ENCODE measurements around the gene PARN.
"Not testable (repeated sequence)": the region's sequence is repeated elsewhere in the genome, so short reads cannot be mapped to it uniquely, and the experiment has no call there.

PARN gene

GRCh38 chr16:14564323-14564722 lies 65.7 kb downstream of the PARN start:
- TF ChIP-seq TAF1 (IDR thresholded peaks at IDR 0.05; ENCODE audit: borderline replicate concordance, low read depth, low read length): no peak
- no peak for TF ChIP-seq POLR2AphosphoS5 (IDR thresholded peaks at IDR 0.05; ENCODE audit: low read depth, low read length)
- no peak for TF ChIP-seq POLR2A (IDR thresholded peaks at IDR 0.05; ENCODE audit: low read depth, low read length)
- DNase-seq (ENCODE audit: insufficient read length) (no peak), FAIRE-seq (no peak)

DNA sequence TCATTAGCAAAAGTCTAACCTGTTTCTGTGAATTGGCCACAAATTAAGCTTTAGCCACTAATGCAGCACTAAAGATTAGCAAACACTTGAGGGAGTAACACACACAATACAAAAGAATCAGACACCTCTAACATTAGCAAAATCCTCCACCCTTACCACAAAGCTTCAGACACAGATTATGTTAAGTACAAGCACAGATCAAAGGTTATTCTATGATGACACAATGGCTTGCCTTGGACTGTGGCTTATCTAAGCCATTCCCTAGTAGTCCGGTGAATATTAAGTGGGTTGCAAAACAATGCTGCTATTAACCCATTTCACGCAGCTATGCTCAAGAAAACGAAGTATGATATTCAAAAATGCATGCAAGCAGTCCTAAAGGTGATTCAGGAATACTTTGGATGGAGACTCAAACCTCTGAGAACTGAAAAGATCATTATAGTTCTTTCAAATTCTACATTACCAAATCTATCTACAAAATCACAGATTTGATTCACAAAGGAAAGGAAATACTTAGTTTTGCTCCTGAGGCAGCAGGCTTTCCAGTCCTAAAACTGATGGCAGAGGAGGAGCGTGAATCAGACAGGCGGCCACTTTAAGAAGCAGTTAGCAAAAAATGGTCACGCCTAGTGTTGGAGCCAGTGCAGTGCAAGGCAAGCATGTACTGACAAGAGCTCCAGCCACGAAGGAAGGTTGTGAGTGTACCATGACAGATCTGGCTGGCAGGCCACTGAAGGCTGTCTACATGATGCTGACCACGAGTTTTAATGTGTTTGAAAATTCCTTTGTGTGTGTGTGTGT lies 67.2 kb downstream of the PARN start:
- no peak for DNase-seq (ENCODE audit: insufficient read length)
- TF ChIP-seq TAF1 (IDR thresholded peaks at IDR 0.05; ENCODE audit: borderline replicate concordance, low read depth, low read length): no peak
- no peak for TF ChIP-seq POLR2A (IDR thresholded peaks at IDR 0.05; ENCODE audit: low read depth, low read length)
- TF ChIP-seq POLR2AphosphoS5 (IDR thresholded peaks at IDR 0.05; ENCODE audit: low read depth, low read length): no peak
- FAIRE-seq: no peak

- DNase-seq (ENCODE audit: insufficient read length) (no peak), FAIRE-seq (no peak)
- no peak for TF ChIP-seq POLR2AphosphoS5 (IDR thresholded peaks at IDR 0.05; ENCODE audit: low read depth, low read length)
- no peak for TF ChIP-seq TAF1 (IDR thresholded peaks at IDR 0.05; ENCODE audit: borderline replicate concordance, low read depth, low read length)
- no peak for TF ChIP-seq POLR2A (IDR thresholded peaks at IDR 0.05; ENCODE audit: low read depth, low read length)
These were observed 69.5 kb downstream of the PARN start for GRCh38 chr16:14560523-14560922.

DNA sequence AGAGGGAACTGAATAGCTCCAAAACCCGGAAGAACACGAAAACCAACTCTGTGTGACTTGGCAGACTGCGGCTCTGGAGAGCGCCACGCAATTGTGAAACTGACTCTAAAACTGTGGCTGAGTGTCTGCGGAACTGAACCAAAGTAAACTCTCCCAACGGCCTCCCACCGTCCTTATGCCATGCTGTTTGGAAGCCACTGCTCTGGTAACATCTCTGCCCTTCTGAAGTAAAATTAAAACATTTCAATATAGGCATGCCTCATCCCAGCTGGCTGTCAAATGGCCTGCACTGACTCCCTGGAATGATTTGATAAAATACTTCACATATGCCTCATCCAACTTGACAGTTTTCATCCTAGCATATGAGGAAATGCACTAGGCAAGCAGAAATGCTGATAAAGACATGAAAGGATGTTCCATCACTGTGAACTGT lies 70.2 kb downstream of the PARN start:
- DNase-seq (ENCODE audit: insufficient read length): no peak
- FAIRE-seq: no peak
- TF ChIP-seq POLR2A (IDR thresholded peaks at IDR 0.05; ENCODE audit: low read depth, low read length): no peak
- no peak for TF ChIP-seq POLR2AphosphoS5 (IDR thresholded peaks at IDR 0.05; ENCODE audit: low read depth, low read length)
- no peak for TF ChIP-seq TAF1 (IDR thresholded peaks at IDR 0.05; ENCODE audit: borderline replicate concordance, low read depth, low read length)

DNA sequence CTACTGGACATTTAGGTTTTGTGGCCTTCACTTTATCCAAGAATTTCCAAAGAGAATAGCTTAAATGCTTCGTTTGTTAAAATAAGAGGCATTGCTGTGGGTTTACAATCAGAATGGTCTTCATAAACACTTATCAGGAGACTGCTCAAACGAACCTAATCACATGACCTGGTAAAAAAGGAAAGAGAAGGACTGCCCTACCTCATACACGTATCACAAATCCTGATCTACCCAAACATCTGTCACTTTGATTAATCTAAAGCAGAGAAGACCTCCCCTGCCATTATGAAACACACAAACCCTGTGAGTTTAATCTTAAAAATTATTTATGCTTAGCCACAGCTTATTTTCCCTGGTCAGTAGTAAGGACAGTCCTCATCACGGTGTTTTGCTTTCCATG lies 76.6 kb downstream of the PARN start:
- TF ChIP-seq POLR2A (IDR thresholded peaks at IDR 0.05; ENCODE audit: low read depth, low read length) (no peak), TAF1 (IDR thresholded peaks at IDR 0.05; ENCODE audit: borderline replicate concordance, low read depth, low read length) (no peak), POLR2AphosphoS5 (IDR thresholded peaks at IDR 0.05; ENCODE audit: low read depth, low read length) (no peak)
- no peak for FAIRE-seq

DNA sequence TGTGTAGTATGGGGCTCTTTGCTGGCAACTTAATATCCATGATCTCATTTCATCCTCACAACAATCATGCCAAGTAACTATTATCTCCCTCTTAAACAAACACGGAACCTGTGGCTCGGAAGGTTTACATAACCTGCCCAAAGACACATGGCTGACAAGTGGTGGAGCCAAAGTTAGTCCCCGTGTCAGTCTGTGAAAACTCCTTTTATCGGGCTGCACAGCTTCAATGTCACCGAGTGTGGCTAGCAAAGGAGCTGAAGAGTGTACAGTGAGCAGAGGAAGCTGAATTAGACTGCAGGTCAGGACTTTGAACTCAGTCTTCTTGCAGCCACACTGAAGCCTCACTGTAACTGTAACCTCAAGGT lies 80.3 kb downstream of the PARN start:
- DNase-seq (ENCODE audit: insufficient read length): no peak
- no peak for FAIRE-seq
- TF ChIP-seq POLR2A (IDR thresholded peaks at IDR 0.05; ENCODE audit: low read depth, low read length): no peak
- TF ChIP-seq TAF1 (IDR thresholded peaks at IDR 0.05; ENCODE audit: borderline replicate concordance, low read depth, low read length): no peak
- no peak for TF ChIP-seq POLR2AphosphoS5 (IDR thresholded peaks at IDR 0.05; ENCODE audit: low read depth, low read length)

More for the DNA sequence above, 76.6 kb downstream of the PARN start:
- DNase-seq (ENCODE audit: insufficient read length): no peak

- TF ChIP-seq POLR2AphosphoS5 (IDR thresholded peaks at IDR 0.05; ENCODE audit: low read depth, low read length) (no peak), POLR2A (IDR thresholded peaks at IDR 0.05; ENCODE audit: low read depth, low read length) (no peak), TAF1 (IDR thresholded peaks at IDR 0.05; ENCODE audit: borderline replicate concordance, low read depth, low read length) (no peak)
- FAIRE-seq (no peak), DNase-seq (ENCODE audit: insufficient read length) (no peak)
These were observed 80.9 kb downstream of the PARN start for GRCh38 chr16:14548933-14549788.

DNA sequence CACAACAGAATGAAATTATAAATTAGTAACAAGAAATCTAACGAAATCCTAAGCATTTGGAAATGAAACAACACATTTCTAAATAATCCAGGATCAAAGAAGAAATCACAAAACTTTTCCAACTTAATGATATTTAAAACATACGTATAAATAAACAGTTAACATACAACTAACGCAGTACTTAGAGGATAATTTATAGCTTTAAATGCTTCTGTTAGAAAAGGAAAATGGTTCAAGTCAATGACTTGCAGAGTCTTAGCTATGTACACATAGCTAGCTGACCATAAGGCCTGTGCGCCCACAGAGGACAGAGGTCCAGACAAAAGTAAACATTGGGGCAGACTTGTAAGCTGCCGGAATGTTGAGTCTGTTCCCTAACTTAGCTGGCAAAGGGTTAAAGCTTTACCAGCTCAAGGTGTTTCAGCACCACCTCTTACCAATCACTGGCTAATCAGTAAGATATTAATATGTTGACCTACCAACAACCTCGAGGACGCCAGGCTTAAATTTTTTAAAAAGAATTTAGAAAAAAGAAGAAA lies 84.6 kb downstream of the PARN start:
- FAIRE-seq: no peak
- TF ChIP-seq POLR2A (IDR thresholded peaks at IDR 0.05; ENCODE audit: low read depth, low read length) (no peak), POLR2AphosphoS5 (IDR thresholded peaks at IDR 0.05; ENCODE audit: low read depth, low read length) (no peak), TAF1 (IDR thresholded peaks at IDR 0.05; ENCODE audit: borderline replicate concordance, low read depth, low read length) (no peak)
- no peak for DNase-seq (ENCODE audit: insufficient read length)

DNA sequence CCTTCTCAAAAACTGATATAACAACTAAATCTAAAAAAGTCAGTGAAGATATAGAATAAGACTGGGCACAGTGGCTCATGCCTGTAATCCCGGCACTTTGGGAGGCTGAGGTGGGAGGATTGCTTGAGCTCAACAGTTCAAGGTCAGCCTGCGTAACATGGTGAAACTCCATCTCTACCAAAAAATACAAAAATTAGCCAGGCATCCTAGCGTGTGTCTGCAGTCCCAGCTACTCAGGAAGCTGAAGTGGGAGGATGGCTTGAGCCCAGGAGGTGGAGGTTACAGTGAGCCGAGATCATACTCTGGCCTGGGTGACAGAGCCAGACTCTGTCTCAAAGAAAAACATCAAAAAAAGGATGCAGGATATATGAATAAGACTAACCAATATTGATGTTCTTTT lies 85.2 kb downstream of the PARN start:
- not testable (repeated sequence) for DNase-seq (ENCODE audit: insufficient read length); FAIRE-seq

- DNase-seq (ENCODE audit: insufficient read length): no peak
These were observed 90.4 kb downstream of the PARN start for GRCh38 chr16:14539631-14540030.

GRCh38 chr16:14539156-14539555 lies 90.9 kb downstream of the PARN start:
- DNase-seq (ENCODE audit: insufficient read length) (no peak), FAIRE-seq (no peak)
- TF ChIP-seq POLR2AphosphoS5 (IDR thresholded peaks at IDR 0.05; ENCODE audit: low read depth, low read length) (no peak), TAF1 (IDR thresholded peaks at IDR 0.05; ENCODE audit: borderline replicate concordance, low read depth, low read length) (no peak), POLR2A (IDR thresholded peaks at IDR 0.05; ENCODE audit: low read depth, low read length) (no peak)

More at GRCh38 chr16:14539631-14540030, 90.4 kb downstream of the PARN start:
- no peak for FAIRE-seq
- TF ChIP-seq TAF1 (IDR thresholded peaks at IDR 0.05; ENCODE audit: borderline replicate concordance, low read depth, low read length) (no peak), POLR2A (IDR thresholded peaks at IDR 0.05; ENCODE audit: low read depth, low read length) (no peak), POLR2AphosphoS5 (IDR thresholded peaks at IDR 0.05; ENCODE audit: low read depth, low read length) (no peak)
